WTC11 (cell line): Measurements from ENCODE around the gene JAKMIP1. TPM values are rescaled to one million over a fixed set of nuclear protein-coding genes. Genes with fewer than 3 reads are reported as not detected.

Experiments
- ATAC-seq: fragments of 200-7000 bp; cut with Tn5 transposase; 2 replicates; pipeline ENCODE4 v1.10.0; 2021; ENCODE audit warnings: mild to moderate bottlenecking, moderate library complexity
- CTCF ChIA-PET: fragments of 300-600 bp; sonication (Branson Sonifier 250); formaldehyde crosslinking; loops from one replicate; lab custom pipeline; 2021; ENCODE audit warnings: antibody characterized with exemption; lab: Charles Lee
- POLR2A ChIA-PET: fragments of 350-600 bp; sonication (Branson Sonifier 250); formaldehyde crosslinking; loops from one replicate; lab custom pipeline; 2021; ENCODE audit warnings: antibody characterized with exemption; lab: Charles Lee
- DNase-seq: peaks from one replicate; pipeline ENCODE4 v3.0.0; 2021; ENCODE audit warnings: low spot score
- H3K27ac Mint-ChIP-seq: 2 replicates; pipeline ENCODE4 v1.8.0; 2021; ENCODE audit warnings: mixed read lengths
- H3K27me3 Mint-ChIP-seq: 2 replicates; pipeline ENCODE4 v1.8.0; 2021; ENCODE audit warnings: low read depth, mild to moderate bottlenecking, moderate library complexity, mixed read lengths
- H3K36me3 Mint-ChIP-seq: 2 replicates; pipeline ENCODE4 v1.8.0; 2021; ENCODE audit warnings: mixed read lengths
- H3K4me1 Mint-ChIP-seq: 2 replicates; pipeline ENCODE4 v1.8.0; 2022; ENCODE audit warnings: mixed read lengths
- H3K4me3 Mint-ChIP-seq: 2 replicates; pipeline ENCODE4 v1.8.0; 2021; ENCODE audit warnings: mild to moderate bottlenecking, moderate library complexity, mixed read lengths
- H3K9me3 Mint-ChIP-seq: 2 replicates; pipeline ENCODE4 v1.8.0; 2021; ENCODE audit warnings: mixed read lengths
- ATF2 ChIP-seq: sonication (generic); formaldehyde crosslinking; IDR thresholded peaks from 2 replicates; pipeline ENCODE4 v1.8.1; 2022; ENCODE audit warnings: low read depth, missing genetic modification reagents, borderline replicate concordance
- ETV6 ChIP-seq: sonication (generic); formaldehyde crosslinking; IDR thresholded peaks from 2 replicates; pipeline ENCODE4 v1.8.1; 2022; ENCODE audit warnings: mild to moderate bottlenecking, missing genetic modification reagents
- HMGA2 ChIP-seq: fragments of 250-450 bp; sonication (Bioruptor Pico); IDR thresholded peaks from 2 replicates; pipeline ENCODE4 v1.4.0; 2021; ENCODE audit warnings: mild to moderate bottlenecking, moderate library complexity
- JAZF1 ChIP-seq: fragments of 250-450 bp; sonication (Bioruptor Pico); IDR thresholded peaks from 2 replicates; pipeline ENCODE4 v1.9.0; 2021; ENCODE audit warnings: moderate library complexity, mild to moderate bottlenecking, inconsistent platforms
- MYBL2 ChIP-seq: sonication (generic); formaldehyde crosslinking; IDR thresholded peaks from 2 replicates; pipeline ENCODE4 v1.8.1; 2023; ENCODE audit warnings: mild to moderate bottlenecking, moderate library complexity, missing genetic modification reagents
- NFE2L1 ChIP-seq: sonication (generic); formaldehyde crosslinking; IDR thresholded peaks from 2 replicates; pipeline ENCODE4 v1.8.1; 2023; ENCODE audit warnings: missing genetic modification reagents
- NR1H2 ChIP-seq: sonication (generic); formaldehyde crosslinking; IDR thresholded peaks from 2 replicates; pipeline ENCODE4 v1.9.0; 2021; ENCODE audit warnings: mild to moderate bottlenecking, moderate library complexity, missing genetic modification reagents
- NR3C1 ChIP-seq: sonication (generic); formaldehyde crosslinking; conservative IDR thresholded peaks from 2 replicates; pipeline ENCODE4 v1.8.1; 2023; ENCODE audit warnings: low read depth, mild to moderate bottlenecking, missing genetic modification reagents
- TEAD1 ChIP-seq: sonication (generic); formaldehyde crosslinking; IDR thresholded peaks from 2 replicates; pipeline ENCODE4 v1.8.0; 2022; ENCODE audit warnings: mild to moderate bottlenecking, missing genetic modification reagents
- ZBTB21 ChIP-seq: sonication (generic); formaldehyde crosslinking; IDR thresholded peaks from 2 replicates; pipeline ENCODE4 v1.8.1; 2023; ENCODE audit warnings: mild to moderate bottlenecking, missing genetic modification reagents, borderline replicate concordance
- ZBTB43 ChIP-seq: sonication (generic); formaldehyde crosslinking; IDR thresholded peaks from 2 replicates; pipeline ENCODE4 v1.8.1; 2023; ENCODE audit warnings: mild to moderate bottlenecking, missing genetic modification reagents
- ZNF121 ChIP-seq: sonication (generic); formaldehyde crosslinking; IDR thresholded peaks from 2 replicates; pipeline ENCODE4 v1.8.0; 2023; ENCODE audit warnings: missing genetic modification reagents
- ZNF219 ChIP-seq: sonication (generic); formaldehyde crosslinking; IDR thresholded peaks from 2 replicates; pipeline ENCODE4 v1.8.0; 2023; ENCODE audit warnings: missing genetic modification reagents, mild to moderate bottlenecking, borderline replicate concordance
- ZNF317 ChIP-seq: sonication (generic); formaldehyde crosslinking; IDR thresholded peaks from 2 replicates; pipeline ENCODE4 v1.8.1; 2023; ENCODE audit warnings: low read depth, mild to moderate bottlenecking, moderate library complexity, missing genetic modification reagents, borderline replicate concordance
- ZNF416 ChIP-seq: fragments of 250-450 bp; sonication (Bioruptor Pico); IDR thresholded peaks from 2 replicates; pipeline ENCODE4 v1.9.0; 2021; ENCODE audit warnings: mild to moderate bottlenecking, inconsistent platforms
- ZNF532 ChIP-seq: fragments of 250-450 bp; sonication (Bioruptor Pico); IDR thresholded peaks from 2 replicates; pipeline ENCODE4 v1.9.0; 2021; ENCODE audit warnings: mild to moderate bottlenecking, borderline replicate concordance
- ZNF671 ChIP-seq: fragments of 250-450 bp; sonication (Bioruptor Pico); IDR thresholded peaks from 2 replicates; pipeline ENCODE4 v1.8.0; 2021; ENCODE audit warnings: mild to moderate bottlenecking
- total RNA-seq: library from RNA; stranded (reverse); gene quantifications from 3 replicates; pipeline ENCODE4 v1.2.3, GENCODE V29; 2021
- TF ChIP-seq, protein P1 (sequence below): sonication (generic); formaldehyde crosslinking; IDR thresholded peaks from 2 replicates; pipeline ENCODE4 v1.8.0; 2022; ENCODE audit warnings: mild to moderate bottlenecking, missing genetic modification reagents
- TF ChIP-seq, protein P2 (sequence below): sonication (generic); formaldehyde crosslinking; IDR thresholded peaks from 2 replicates; pipeline ENCODE4 v1.8.0; 2022; ENCODE audit warnings: missing genetic modification reagents
- TF ChIP-seq, protein P3 (sequence below): sonication (generic); formaldehyde crosslinking; IDR thresholded peaks from 2 replicates; pipeline ENCODE4 v1.8.1; 2023; ENCODE audit warnings: mild to moderate bottlenecking, missing genetic modification reagents, borderline replicate concordance

Gene JAKMIP1
- total RNA-seq, 1 experiment from 2014 or later = 4.0 TPM

- DNase-seq (no peak), ATAC-seq (no peak)
- Mint-ChIP-seq H3K27me3 (no peaks in the 10 kb centered on the region; the same call in 1 of the 2 replicates), H3K4me1 (no peaks in the 10 kb centered on the region; the same call in 1 of the 2 replicates), H3K27ac (no peak overlapping the region), H3K4me3 (no peak overlapping the region), H3K36me3 (no peaks in the 10 kb centered on the region), H3K9me3 (no peaks in the 10 kb centered on the region)
- TF ChIP-seq ZNF317 (CRISPR knock-in tag) = no peak
- no peak for TF ChIP-seq ZNF121 (CRISPR knock-in tag)
- TF ChIP-seq ETV6 (CRISPR knock-in tag) = no peak
- TF ChIP-seq ZNF219 = no peak
- no peak for TF ChIP-seq NFE2L1 (CRISPR knock-in tag)
- no peak for TF ChIP-seq JAZF1 (CRISPR knock-in tag)
- no peak for TF ChIP-seq MYBL2 (CRISPR knock-in tag)
- no peak for TF ChIP-seq ZNF532 (CRISPR knock-in tag)
- TF ChIP-seq NR3C1 = no peak
- TF ChIP-seq, protein P1, sequence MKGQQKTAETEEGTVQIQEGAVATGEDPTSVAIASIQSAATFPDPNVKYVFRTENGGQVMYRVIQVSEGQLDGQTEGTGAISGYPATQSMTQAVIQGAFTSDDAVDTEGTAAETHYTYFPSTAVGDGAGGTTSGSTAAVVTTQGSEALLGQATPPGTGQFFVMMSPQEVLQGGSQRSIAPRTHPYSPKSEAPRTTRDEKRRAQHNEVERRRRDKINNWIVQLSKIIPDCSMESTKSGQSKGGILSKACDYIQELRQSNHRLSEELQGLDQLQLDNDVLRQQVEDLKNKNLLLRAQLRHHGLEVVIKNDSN (CRISPR knock-in tag) = no peak
- TF ChIP-seq, protein P2, sequence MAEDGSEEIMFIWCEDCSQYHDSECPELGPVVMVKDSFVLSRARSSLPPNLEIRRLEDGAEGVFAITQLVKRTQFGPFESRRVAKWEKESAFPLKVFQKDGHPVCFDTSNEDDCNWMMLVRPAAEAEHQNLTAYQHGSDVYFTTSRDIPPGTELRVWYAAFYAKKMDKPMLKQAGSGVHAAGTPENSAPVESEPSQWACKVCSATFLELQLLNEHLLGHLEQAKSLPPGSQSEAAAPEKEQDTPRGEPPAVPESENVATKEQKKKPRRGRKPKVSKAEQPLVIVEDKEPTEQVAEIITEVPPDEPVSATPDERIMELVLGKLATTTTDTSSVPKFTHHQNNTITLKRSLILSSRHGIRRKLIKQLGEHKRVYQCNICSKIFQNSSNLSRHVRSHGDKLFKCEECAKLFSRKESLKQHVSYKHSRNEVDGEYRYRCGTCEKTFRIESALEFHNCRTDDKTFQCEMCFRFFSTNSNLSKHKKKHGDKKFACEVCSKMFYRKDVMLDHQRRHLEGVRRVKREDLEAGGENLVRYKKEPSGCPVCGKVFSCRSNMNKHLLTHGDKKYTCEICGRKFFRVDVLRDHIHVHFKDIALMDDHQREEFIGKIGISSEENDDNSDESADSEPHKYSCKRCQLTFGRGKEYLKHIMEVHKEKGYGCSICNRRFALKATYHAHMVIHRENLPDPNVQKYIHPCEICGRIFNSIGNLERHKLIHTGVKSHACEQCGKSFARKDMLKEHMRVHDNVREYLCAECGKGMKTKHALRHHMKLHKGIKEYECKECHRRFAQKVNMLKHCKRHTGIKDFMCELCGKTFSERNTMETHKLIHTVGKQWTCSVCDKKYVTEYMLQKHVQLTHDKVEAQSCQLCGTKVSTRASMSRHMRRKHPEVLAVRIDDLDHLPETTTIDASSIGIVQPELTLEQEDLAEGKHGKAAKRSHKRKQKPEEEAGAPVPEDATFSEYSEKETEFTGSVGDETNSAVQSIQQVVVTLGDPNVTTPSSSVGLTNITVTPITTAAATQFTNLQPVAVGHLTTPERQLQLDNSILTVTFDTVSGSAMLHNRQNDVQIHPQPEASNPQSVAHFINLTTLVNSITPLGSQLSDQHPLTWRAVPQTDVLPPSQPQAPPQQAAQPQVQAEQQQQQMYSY (CRISPR knock-in tag) = no peak
- no peak for TF ChIP-seq ZNF416 (CRISPR knock-in tag)
- CTCF ChIA-PET = no interaction called here
- POLR2A ChIA-PET = no interaction called here
Observed at GRCh38 chr4:6235012-6235411, 34.7 kb upstream of the JAKMIP1 start.

DNA sequence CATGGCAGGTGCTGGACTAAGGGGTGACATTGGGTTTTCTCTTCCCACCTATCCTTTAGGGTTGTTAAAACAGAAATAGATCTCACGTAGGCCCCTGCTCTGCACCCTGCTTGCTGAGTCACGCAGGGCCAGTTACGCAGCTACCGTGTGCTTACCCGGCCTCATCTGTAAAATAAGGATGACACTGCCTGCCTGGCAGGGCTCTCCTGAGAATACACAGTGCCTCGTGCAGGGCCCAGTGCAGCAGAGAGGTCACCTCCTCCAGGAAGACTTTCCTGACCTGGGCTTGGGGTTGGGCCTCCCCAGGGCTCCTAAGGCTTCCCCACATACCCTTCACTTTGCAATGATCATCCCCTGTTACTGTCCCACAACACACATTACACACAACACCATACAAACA, 33.6 kb upstream of the JAKMIP1 start:
- no peaks in the 10 kb centered on the region; the same call in 1 of the 2 replicates for H3K4me1 Mint-ChIP-seq
- no peak overlapping the region for H3K27ac Mint-ChIP-seq
- ChIA-PET POLR2A (no interaction called here), CTCF (no interaction called here)
- ATAC-seq = no peak
- H3K27me3 Mint-ChIP-seq = no peaks in the 10 kb centered on the region
- no peaks in the 10 kb centered on the region for H3K36me3 Mint-ChIP-seq
- no peaks in the 10 kb centered on the region for H3K9me3 Mint-ChIP-seq
- no peak for DNase-seq
- no peak overlapping the region for H3K4me3 Mint-ChIP-seq
- TF ChIP-seq TEAD1 (no peak), ZNF671 (no peak), NR1H2 (CRISPR knock-in tag) (no peak), ZNF219 (no peak), ATF2 (CRISPR knock-in tag) (no peak), ZBTB21 (CRISPR knock-in tag) (no peak), HMGA2 (CRISPR knock-in tag) (no peak), ZBTB43 (no peak)
- TF ChIP-seq, protein P3, sequence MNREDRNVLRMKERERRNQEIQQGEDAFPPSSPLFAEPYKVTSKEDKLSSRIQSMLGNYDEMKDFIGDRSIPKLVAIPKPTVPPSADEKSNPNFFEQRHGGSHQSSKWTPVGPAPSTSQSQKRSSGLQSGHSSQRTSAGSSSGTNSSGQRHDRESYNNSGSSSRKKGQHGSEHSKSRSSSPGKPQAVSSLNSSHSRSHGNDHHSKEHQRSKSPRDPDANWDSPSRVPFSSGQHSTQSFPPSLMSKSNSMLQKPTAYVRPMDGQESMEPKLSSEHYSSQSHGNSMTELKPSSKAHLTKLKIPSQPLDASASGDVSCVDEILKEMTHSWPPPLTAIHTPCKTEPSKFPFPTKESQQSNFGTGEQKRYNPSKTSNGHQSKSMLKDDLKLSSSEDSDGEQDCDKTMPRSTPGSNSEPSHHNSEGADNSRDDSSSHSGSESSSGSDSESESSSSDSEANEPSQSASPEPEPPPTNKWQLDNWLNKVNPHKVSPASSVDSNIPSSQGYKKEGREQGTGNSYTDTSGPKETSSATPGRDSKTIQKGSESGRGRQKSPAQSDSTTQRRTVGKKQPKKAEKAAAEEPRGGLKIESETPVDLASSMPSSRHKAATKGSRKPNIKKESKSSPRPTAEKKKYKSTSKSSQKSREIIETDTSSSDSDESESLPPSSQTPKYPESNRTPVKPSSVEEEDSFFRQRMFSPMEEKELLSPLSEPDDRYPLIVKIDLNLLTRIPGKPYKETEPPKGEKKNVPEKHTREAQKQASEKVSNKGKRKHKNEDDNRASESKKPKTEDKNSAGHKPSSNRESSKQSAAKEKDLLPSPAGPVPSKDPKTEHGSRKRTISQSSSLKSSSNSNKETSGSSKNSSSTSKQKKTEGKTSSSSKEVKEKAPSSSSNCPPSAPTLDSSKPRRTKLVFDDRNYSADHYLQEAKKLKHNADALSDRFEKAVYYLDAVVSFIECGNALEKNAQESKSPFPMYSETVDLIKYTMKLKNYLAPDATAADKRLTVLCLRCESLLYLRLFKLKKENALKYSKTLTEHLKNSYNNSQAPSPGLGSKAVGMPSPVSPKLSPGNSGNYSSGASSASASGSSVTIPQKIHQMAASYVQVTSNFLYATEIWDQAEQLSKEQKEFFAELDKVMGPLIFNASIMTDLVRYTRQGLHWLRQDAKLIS (CRISPR knock-in tag) = no peak
